B cell (primary cell): ENCODE results near the gene DTHD1.

Source experiments
- EZH2 ChIP-seq: IDR thresholded peaks from 2 replicates; pipeline ENCODE4 v1.6.1; 2012; ENCODE audit warnings: borderline replicate concordance, low read depth, mild to moderate bottlenecking, moderate library complexity, low read length; ENCODE audit not compliant: insufficient read depth, poor library complexity, severe bottlenecking
- TF ChIP-seq, protein P1 (sequence below): fragments of 200-600 bp; IDR thresholded peaks from one replicate; pipeline ENCODE4 v1.8.0; 2022; ENCODE audit warnings: antibody characterized with exemption, mild to moderate bottlenecking

DNA sequence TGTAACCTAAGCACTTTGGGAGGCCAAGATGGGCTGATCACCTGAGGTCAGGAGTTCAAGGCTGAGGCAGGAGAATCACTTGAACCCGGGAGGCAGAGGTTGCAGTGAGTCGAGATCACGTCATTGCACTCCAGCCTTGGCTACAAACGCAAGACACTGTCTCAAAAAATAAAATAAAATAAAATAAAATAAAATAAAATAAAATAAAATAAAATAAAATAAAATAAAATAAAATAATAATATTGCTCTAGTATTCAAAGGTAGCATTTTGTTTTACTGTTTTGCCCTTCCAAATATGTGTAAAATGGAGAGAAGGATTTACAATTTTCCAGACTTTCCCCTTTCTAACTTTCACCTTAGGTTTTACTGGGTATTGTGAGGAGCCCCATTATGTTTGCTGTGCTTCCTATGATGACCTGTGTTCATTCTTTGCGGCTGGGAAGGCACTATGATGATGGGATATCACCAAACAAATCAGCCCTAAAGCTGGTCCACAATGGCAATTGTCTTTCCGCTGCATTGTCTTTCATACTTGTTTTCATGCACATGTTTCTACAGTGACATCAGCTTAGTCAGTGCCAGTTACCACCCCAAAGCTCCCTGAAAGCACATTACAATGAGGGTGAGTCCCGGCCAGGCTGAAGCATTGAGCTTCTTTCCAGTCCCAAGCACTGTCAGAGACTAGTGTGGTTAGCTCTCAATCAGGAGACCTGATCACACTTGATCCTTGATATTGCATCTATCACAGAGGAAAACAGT is 50.8 kb downstream of the DTHD1 start:
- TF ChIP-seq, protein P1, sequence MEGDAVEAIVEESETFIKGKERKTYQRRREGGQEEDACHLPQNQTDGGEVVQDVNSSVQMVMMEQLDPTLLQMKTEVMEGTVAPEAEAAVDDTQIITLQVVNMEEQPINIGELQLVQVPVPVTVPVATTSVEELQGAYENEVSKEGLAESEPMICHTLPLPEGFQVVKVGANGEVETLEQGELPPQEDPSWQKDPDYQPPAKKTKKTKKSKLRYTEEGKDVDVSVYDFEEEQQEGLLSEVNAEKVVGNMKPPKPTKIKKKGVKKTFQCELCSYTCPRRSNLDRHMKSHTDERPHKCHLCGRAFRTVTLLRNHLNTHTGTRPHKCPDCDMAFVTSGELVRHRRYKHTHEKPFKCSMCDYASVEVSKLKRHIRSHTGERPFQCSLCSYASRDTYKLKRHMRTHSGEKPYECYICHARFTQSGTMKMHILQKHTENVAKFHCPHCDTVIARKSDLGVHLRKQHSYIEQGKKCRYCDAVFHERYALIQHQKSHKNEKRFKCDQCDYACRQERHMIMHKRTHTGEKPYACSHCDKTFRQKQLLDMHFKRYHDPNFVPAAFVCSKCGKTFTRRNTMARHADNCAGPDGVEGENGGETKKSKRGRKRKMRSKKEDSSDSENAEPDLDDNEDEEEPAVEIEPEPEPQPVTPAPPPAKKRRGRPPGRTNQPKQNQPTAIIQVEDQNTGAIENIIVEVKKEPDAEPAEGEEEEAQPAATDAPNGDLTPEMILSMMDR = no peak
- TF ChIP-seq EZH2 = no peak
